Measurements from ENCODE around the gene FAM149B1.

The FAM149B1 gene

GRCh38 chr10:73206385-73206784 lies 38.5 kb downstream of the FAM149B1 start:
- H3K27me3 Mint-ChIP-seq: no peaks in the 10 kb centered on the region
- DNase-seq (ENCODE audit: low spot score in 2 of 2) (no peak), ATAC-seq (ENCODE audit: low read depth) (no peak)
- H3K4me1 Mint-ChIP-seq: no peaks in the 10 kb centered on the region
- H3K27ac Mint-ChIP-seq: no peak overlapping the region
- peaks cover 16% of the 10 kb centered on the region for H3K36me3 Mint-ChIP-seq
- peaks cover 5% of the 10 kb centered on the region for H3K9me3 Mint-ChIP-seq
- H3K4me3 Mint-ChIP-seq: no peak overlapping the region

DNA sequence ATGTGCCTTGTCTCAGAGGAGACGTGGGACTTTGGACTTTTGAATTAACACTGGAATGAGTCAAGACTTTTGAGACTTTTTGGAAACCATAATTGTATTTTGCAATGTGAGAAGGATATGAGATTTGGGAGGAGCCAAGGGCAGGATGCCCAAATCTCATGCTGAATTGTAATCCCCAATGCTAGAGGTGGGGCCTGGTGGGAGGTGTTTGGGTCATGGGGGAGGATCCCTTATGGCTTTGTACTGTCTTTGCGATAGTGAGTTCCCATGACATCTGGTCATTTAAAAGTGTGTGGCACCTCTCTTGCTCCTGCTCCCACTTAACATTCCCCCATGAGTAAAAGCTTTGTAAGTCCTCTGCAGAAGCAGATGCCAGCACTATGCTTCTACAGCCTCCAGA lies 40.0 kb downstream of the FAM149B1 start:
- no peaks in the 10 kb centered on the region for H3K4me1 Mint-ChIP-seq
- H3K27ac Mint-ChIP-seq: no peak overlapping the region
- no peak overlapping the region for H3K4me3 Mint-ChIP-seq
- H3K36me3 Mint-ChIP-seq: peaks cover 19% of the 10 kb centered on the region
- no peaks in the 10 kb centered on the region for H3K27me3 Mint-ChIP-seq
- H3K9me3 Mint-ChIP-seq: peaks cover 5% of the 10 kb centered on the region
- DNase-seq (ENCODE audit: low spot score in 2 of 2): no peak
- ATAC-seq (ENCODE audit: low read depth): no peak

- Mint-ChIP-seq H3K9me3 (peaks cover 5% of the 10 kb centered on the region), H3K4me1 (peaks cover 5% of the 10 kb centered on the region), H3K4me3 (no peak overlapping the region), H3K27ac (no peak overlapping the region), H3K27me3 (no peaks in the 10 kb centered on the region), H3K36me3 (peaks cover 29% of the 10 kb centered on the region)
- DNase-seq (ENCODE audit: low spot score in 2 of 2): no peak
- ATAC-seq (ENCODE audit: low read depth): no peak
These were observed 41.8 kb downstream of the FAM149B1 start for GRCh38 chr10:73209705-73210104.

- DNase-seq (ENCODE audit: low spot score in 2 of 2): no peak
- no peak for ATAC-seq (ENCODE audit: low read depth)
- Mint-ChIP-seq H3K27ac (no peak overlapping the region), H3K36me3 (peaks cover 30% of the 10 kb centered on the region), H3K9me3 (peaks cover 5% of the 10 kb centered on the region), H3K27me3 (no peaks in the 10 kb centered on the region), H3K4me3 (no peak overlapping the region), H3K4me1 (peaks cover 5% of the 10 kb centered on the region)
These were observed 42.6 kb downstream of the FAM149B1 start for GRCh38 chr10:73210395-73211105.

DNA sequence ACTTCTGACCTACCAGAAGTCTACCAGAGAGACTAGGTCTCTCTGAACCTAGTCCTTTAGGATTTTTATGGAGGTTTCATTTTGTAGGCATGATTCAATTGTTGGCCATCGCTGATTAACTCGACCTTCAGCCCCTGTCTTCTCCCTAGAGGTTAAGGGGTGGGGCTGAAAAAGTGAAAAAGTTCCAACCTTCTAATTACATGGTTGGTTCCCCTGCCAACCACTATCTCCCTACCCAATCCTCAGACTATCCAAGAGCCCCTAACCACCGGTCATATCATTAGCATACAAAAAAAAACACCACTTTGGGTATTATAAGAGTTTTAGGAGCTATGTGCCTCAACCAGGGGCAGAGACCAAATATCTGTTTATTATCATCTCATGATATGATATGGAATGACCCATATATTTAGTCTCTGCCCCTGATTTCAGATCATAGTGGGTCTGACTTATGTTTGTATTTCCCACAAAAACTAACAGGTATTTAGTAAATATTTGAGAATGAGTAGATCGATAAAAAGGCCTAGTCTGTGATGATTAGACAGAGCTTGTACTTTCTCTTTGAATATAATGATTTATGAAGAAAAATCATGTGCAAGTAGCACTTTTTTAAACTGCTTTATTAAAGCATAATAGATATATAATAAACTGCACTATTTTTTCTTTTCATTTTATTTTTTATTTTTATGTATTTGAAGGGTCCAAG lies 43.3 kb downstream of the FAM149B1 start:
- DNase-seq (ENCODE audit: low spot score in 2 of 2) (no peak), ATAC-seq (ENCODE audit: low read depth) (no peak)
- H3K4me1 Mint-ChIP-seq: peaks cover 5% of the 10 kb centered on the region
- peaks cover 31% of the 10 kb centered on the region for H3K36me3 Mint-ChIP-seq
- H3K9me3 Mint-ChIP-seq: peaks cover 2% of the 10 kb centered on the region
- no peak overlapping the region for H3K4me3 Mint-ChIP-seq
- no peak overlapping the region for H3K27ac Mint-ChIP-seq
- H3K27me3 Mint-ChIP-seq: no peaks in the 10 kb centered on the region

DNA sequence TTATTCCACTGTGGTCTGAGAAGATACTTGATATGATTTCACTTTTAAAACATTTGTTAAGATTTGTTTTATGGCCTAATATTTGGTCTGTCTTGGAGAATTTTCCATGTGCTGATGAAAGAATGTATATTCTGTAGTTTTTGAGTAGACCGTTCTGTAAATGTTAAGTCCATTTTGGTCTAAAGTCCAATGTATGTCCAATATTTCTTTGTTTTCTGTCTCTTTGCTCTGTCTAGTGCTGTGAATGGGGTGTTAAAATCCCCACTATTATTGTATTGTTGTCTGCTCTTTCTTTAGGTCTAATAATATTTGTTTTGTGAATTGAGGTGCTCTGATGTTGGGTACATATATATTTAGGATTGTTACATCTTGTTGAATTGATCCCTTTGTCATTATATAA lies 47.8 kb downstream of the FAM149B1 start:
- ATAC-seq (ENCODE audit: low read depth) (no peak), DNase-seq (ENCODE audit: low spot score in 2 of 2) (no peak)
- Mint-ChIP-seq H3K27ac (no peak overlapping the region), H3K9me3 (peaks cover 2% of the 10 kb centered on the region), H3K4me1 (peaks cover 5% of the 10 kb centered on the region), H3K4me3 (no peak overlapping the region), H3K36me3 (peaks cover 42% of the 10 kb centered on the region), H3K27me3 (no peaks in the 10 kb centered on the region)

- Mint-ChIP-seq H3K27me3 (no peaks in the 10 kb centered on the region), H3K4me3 (no peak overlapping the region), H3K36me3 (peaks cover 45% of the 10 kb centered on the region)
These were observed 49.7 kb downstream of the FAM149B1 start for GRCh38 chr10:73217628-73218027.

GRCh38 chr10:73218431-73219191 lies 50.7 kb downstream of the FAM149B1 start:
- H3K4me1 Mint-ChIP-seq: peaks cover 5% of the 10 kb centered on the region

More at GRCh38 chr10:73217628-73218027, 49.7 kb downstream of the FAM149B1 start:
- no peak for DNase-seq (ENCODE audit: low spot score in 2 of 2)
- peaks cover 2% of the 10 kb centered on the region for H3K9me3 Mint-ChIP-seq
- no peak overlapping the region for H3K27ac Mint-ChIP-seq
- ATAC-seq (ENCODE audit: low read depth): no peak
- H3K4me1 Mint-ChIP-seq: peaks cover 5% of the 10 kb centered on the region

DNA sequence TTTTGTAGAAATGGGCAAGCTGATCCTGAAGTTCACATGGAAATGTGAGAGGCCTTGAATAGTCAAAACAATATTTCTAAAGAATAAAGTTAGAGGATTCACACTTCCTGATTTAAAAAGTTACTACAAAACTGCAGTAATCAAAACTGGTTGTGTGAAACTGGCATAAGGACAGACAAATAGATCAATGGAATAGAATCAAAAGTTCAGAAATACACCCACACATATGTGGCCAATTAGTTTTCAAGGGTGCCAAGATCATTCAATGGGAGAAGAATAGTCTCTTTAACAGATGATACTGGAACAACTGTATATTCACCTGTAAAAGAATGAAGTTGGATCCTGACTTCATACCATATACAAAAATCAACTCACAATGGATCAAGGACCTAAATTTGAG lies 51.5 kb downstream of the FAM149B1 start:
- ATAC-seq (ENCODE audit: low read depth): no peak
- H3K27ac Mint-ChIP-seq: no peak overlapping the region
- no peaks in the 10 kb centered on the region for H3K27me3 Mint-ChIP-seq
- peaks cover 1% of the 10 kb centered on the region for H3K4me1 Mint-ChIP-seq
- DNase-seq (ENCODE audit: low spot score in 2 of 2): no peak
- peaks cover 2% of the 10 kb centered on the region for H3K9me3 Mint-ChIP-seq
- H3K4me3 Mint-ChIP-seq: no peak overlapping the region
- peaks cover 34% of the 10 kb centered on the region for H3K36me3 Mint-ChIP-seq

More at GRCh38 chr10:73218431-73219191, 50.7 kb downstream of the FAM149B1 start:
- H3K4me3 Mint-ChIP-seq: no peak overlapping the region
- H3K9me3 Mint-ChIP-seq: peaks cover 2% of the 10 kb centered on the region
- no peaks in the 10 kb centered on the region for H3K27me3 Mint-ChIP-seq
- DNase-seq (ENCODE audit: low spot score in 2 of 2): no peak
- no peak overlapping the region for H3K27ac Mint-ChIP-seq
- peaks cover 42% of the 10 kb centered on the region for H3K36me3 Mint-ChIP-seq
- no peak for ATAC-seq (ENCODE audit: low read depth)

- H3K4me1 Mint-ChIP-seq: no peaks in the 10 kb centered on the region
- no peak overlapping the region for H3K27ac Mint-ChIP-seq
- no peaks in the 10 kb centered on the region for H3K9me3 Mint-ChIP-seq
- DNase-seq (ENCODE audit: low spot score in 2 of 2) (no peak), ATAC-seq (ENCODE audit: low read depth) (no peak)
- H3K4me3 Mint-ChIP-seq: no peak overlapping the region
- no peaks in the 10 kb centered on the region for H3K27me3 Mint-ChIP-seq
- H3K36me3 Mint-ChIP-seq: peaks cover 25% of the 10 kb centered on the region
These were observed 53.1 kb downstream of the FAM149B1 start for GRCh38 chr10:73220989-73221388.

GRCh38 chr10:73225518-73225917 lies 57.6 kb downstream of the FAM149B1 start:
- Mint-ChIP-seq H3K27ac (no peak overlapping the region), H3K27me3 (no peaks in the 10 kb centered on the region), H3K36me3 (peaks cover 9% of the 10 kb centered on the region), H3K4me1 (no peaks in the 10 kb centered on the region), H3K4me3 (no peak overlapping the region), H3K9me3 (no peaks in the 10 kb centered on the region)
- no peak for DNase-seq (ENCODE audit: low spot score in 2 of 2)
- no peak for ATAC-seq (ENCODE audit: low read depth)

GRCh38 chr10:73226663-73227062 lies 58.7 kb downstream of the FAM149B1 start:
- DNase-seq (ENCODE audit: low spot score in 2 of 2) (no peak), ATAC-seq (ENCODE audit: low read depth) (no peak)
- H3K27ac Mint-ChIP-seq: no peak overlapping the region
- H3K9me3 Mint-ChIP-seq: no peaks in the 10 kb centered on the region
- peaks cover 8% of the 10 kb centered on the region for H3K36me3 Mint-ChIP-seq
- H3K4me1 Mint-ChIP-seq: no peaks in the 10 kb centered on the region
- no peaks in the 10 kb centered on the region for H3K27me3 Mint-ChIP-seq
- no peak overlapping the region for H3K4me3 Mint-ChIP-seq

GRCh38 chr10:73228247-73228646 lies 60.3 kb downstream of the FAM149B1 start:
- Mint-ChIP-seq H3K9me3 (no peaks in the 10 kb centered on the region), H3K27ac (no peak overlapping the region), H3K4me3 (no peak overlapping the region), H3K27me3 (no peaks in the 10 kb centered on the region), H3K4me1 (no peaks in the 10 kb centered on the region), H3K36me3 (peaks cover 8% of the 10 kb centered on the region)
- ATAC-seq (ENCODE audit: low read depth) (no peak), DNase-seq (ENCODE audit: low spot score in 2 of 2) (no peak)

- Mint-ChIP-seq H3K36me3 (peaks cover 8% of the 10 kb centered on the region), H3K27ac (peak overlapping the region; percentile 24), H3K9me3 (no peaks in the 10 kb centered on the region), H3K4me3 (no peak overlapping the region), H3K4me1 (no peaks in the 10 kb centered on the region), H3K27me3 (no peaks in the 10 kb centered on the region)
- DNase-seq (ENCODE audit: low spot score in 2 of 2) (no peak), ATAC-seq (ENCODE audit: low read depth) (no peak)
These were observed 61.6 kb downstream of the FAM149B1 start for GRCh38 chr10:73229567-73229966.

Data from memory B cell (primary cell).